ENCODE data around the gene CPED1. TPM values are rescaled to one million over a fixed set of nuclear protein-coding genes. Genes with fewer than 3 reads are reported as not detected.
A peak's percentile ranks its signal among the peaks of the same experiment; 100 is the strongest.
"Not testable (repeated sequence)": the region's sequence is repeated elsewhere in the genome, so short reads cannot be mapped to it uniquely, and the experiment has no call there.

Gene CPED1
- total RNA-seq, 1 donor from 2014 or later, result 0.26 TPM

GRCh38 chr7:121313220-121313792, 324.8 kb downstream of the CPED1 start:
- TF ChIP-seq CTCF (IDR thresholded peaks at IDR 0.05; ENCODE audit: insufficient read depth, low read length, severe bottlenecking), result no peak
- Histone ChIP-seq H3K27me3 (ENCODE audit: control insufficient read depth, insufficient read depth, low read length) (no peaks in the 10 kb centered on the region), H3K36me3 (ENCODE audit: control insufficient read depth, insufficient read depth, low read length) (no peaks in the 10 kb centered on the region), H3K4me3 (ENCODE audit: low read depth, low read length) (no peak overlapping the region)
- FAIRE-seq (no peak), DNase-seq (ENCODE audit: low read depth) (peak; percentile 82)

GRCh38 chr7:121313793-121314676, 325.5 kb downstream of the CPED1 start:
- Histone ChIP-seq H3K27me3 (ENCODE audit: control insufficient read depth, insufficient read depth, low read length) (no peaks in the 10 kb centered on the region), H3K4me3 (ENCODE audit: low read depth, low read length) (no peak overlapping the region), H3K36me3 (ENCODE audit: control insufficient read depth, insufficient read depth, low read length) (no peaks in the 10 kb centered on the region)
- FAIRE-seq (no peak), DNase-seq (ENCODE audit: low read depth) (peak; percentile 18)
- no peak for TF ChIP-seq CTCF (IDR thresholded peaks at IDR 0.05; ENCODE audit: insufficient read depth, low read length, severe bottlenecking)

GRCh38 chr7:121315170-121315569, 326.7 kb downstream of the CPED1 start:
- not testable (repeated sequence) for H3K27me3 ChIP-seq (ENCODE audit: control insufficient read depth, insufficient read depth, low read length); DNase-seq (ENCODE audit: low read depth); H3K36me3 ChIP-seq (ENCODE audit: control insufficient read depth, insufficient read depth, low read length); FAIRE-seq; H3K4me3 ChIP-seq (ENCODE audit: low read depth, low read length)

GRCh38 chr7:121322460-121322859, 333.9 kb downstream of the CPED1 start:
- DNase-seq (ENCODE audit: low read depth) (no peak), FAIRE-seq (no peak)
- no peak for TF ChIP-seq CTCF (IDR thresholded peaks at IDR 0.05; ENCODE audit: insufficient read depth, low read length, severe bottlenecking)
- no peak overlapping the region for H3K4me3 ChIP-seq (ENCODE audit: low read depth, low read length)
- no peaks in the 10 kb centered on the region for H3K27me3 ChIP-seq (ENCODE audit: control insufficient read depth, insufficient read depth, low read length)
- H3K36me3 ChIP-seq (ENCODE audit: control insufficient read depth, insufficient read depth, low read length), result no peaks in the 10 kb centered on the region

GRCh38 chr7:121323515-121324302, 335.2 kb downstream of the CPED1 start:
- FAIRE-seq (no peak), DNase-seq (ENCODE audit: low read depth) (no peak)
- no peak overlapping the region for H3K4me3 ChIP-seq (ENCODE audit: low read depth, low read length)
- no peaks in the 10 kb centered on the region for H3K36me3 ChIP-seq (ENCODE audit: control insufficient read depth, insufficient read depth, low read length)
- no peak for TF ChIP-seq CTCF (IDR thresholded peaks at IDR 0.05; ENCODE audit: insufficient read depth, low read length, severe bottlenecking)
- peaks cover 5% of the 10 kb centered on the region for H3K27me3 ChIP-seq (ENCODE audit: control insufficient read depth, insufficient read depth, low read length)

GRCh38 chr7:121327671-121328070, 339.2 kb downstream of the CPED1 start:
- DNase-seq (ENCODE audit: low read depth), result no peak
- no peak for FAIRE-seq
- TF ChIP-seq CTCF (IDR thresholded peaks at IDR 0.05; ENCODE audit: insufficient read depth, low read length, severe bottlenecking), result no peak
- Histone ChIP-seq H3K27me3 (ENCODE audit: control insufficient read depth, insufficient read depth, low read length) (peaks cover 23% of the 10 kb centered on the region), H3K36me3 (ENCODE audit: control insufficient read depth, insufficient read depth, low read length) (no peaks in the 10 kb centered on the region), H3K4me3 (ENCODE audit: low read depth, low read length) (no peak overlapping the region)
